Chondrocyte (in vitro differentiated cells): ENCODE data around the gene NDUFS6. TPM values are rescaled to one million over a fixed set of nuclear protein-coding genes. Genes with fewer than 3 reads are reported as not detected.

Experiments
- DNase-seq: peaks from one replicate; pipeline ENCODE4 v3.0.0; 2021; ENCODE audit warnings: mixed read lengths, low spot score
- H3K27ac Mint-ChIP-seq: one replicate; pipeline ENCODE4 v1.8.0; 2021; ENCODE audit warnings: mild to moderate bottlenecking, moderate library complexity, mixed read lengths; ENCODE audit not compliant: unreplicated experiment
- H3K27me3 Mint-ChIP-seq: 2 replicates; pipeline ENCODE4 v1.8.0; 2021; ENCODE audit warnings: low read depth, mixed read lengths
- H3K36me3 Mint-ChIP-seq: 2 replicates; pipeline ENCODE4 v1.8.0; 2021; ENCODE audit warnings: low read depth, mixed read lengths
- H3K4me1 Mint-ChIP-seq: 2 replicates; pipeline ENCODE4 v1.8.0; 2021; ENCODE audit warnings: low read depth, mild to moderate bottlenecking, mixed read lengths
- H3K4me3 Mint-ChIP-seq: one replicate; pipeline ENCODE4 v1.8.0; 2021; ENCODE audit warnings: mild to moderate bottlenecking, moderate library complexity, mixed read lengths; ENCODE audit not compliant: unreplicated experiment
- H3K9me3 Mint-ChIP-seq: 2 replicates; pipeline ENCODE4 v1.8.0; 2021; ENCODE audit warnings: low read depth, mixed read lengths
- total RNA-seq: library from RNA; stranded (reverse); gene quantifications from 3 replicates; pipeline ENCODE4 v1.2.1, GENCODE V29; 2021
- TF ChIP-seq, protein P1 (sequence below): fragments of 200-600 bp; sonication (generic); IDR thresholded peaks from 2 replicates; pipeline ENCODE4 v1.5.0; 2021; ENCODE audit warnings: antibody characterized with exemption, mild to moderate bottlenecking, moderate library complexity

The NDUFS6 gene
- total RNA-seq, 1 donor from 2014 or later, result 25.7 TPM

DNA sequence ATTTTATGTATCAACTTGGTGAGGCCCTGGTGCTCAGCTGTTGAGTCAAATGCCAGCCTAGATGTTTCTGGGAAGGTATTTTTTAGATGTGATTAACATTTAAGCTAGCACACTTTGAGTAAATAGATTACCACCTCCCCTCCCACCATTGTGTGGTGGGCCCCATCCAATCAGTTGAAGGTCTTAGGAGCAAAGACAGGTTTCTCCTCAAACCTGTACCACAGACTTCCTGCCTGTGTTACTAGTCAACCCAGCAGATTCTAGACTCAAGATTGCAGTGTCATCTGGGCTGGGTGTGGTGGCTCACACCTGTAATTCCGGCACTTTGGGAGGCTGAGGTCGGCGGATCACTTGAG lies 35.3 kb upstream of the NDUFS6 start:
- Mint-ChIP-seq H3K27me3 (peaks cover 29% of the 10 kb centered on the region), H3K4me1 (peaks cover 2% of the 10 kb centered on the region), H3K27ac (no peak overlapping the region), H3K36me3 (no peaks in the 10 kb centered on the region), H3K4me3 (no peak overlapping the region), H3K9me3 (no peaks in the 10 kb centered on the region)
- TF ChIP-seq, protein P1, sequence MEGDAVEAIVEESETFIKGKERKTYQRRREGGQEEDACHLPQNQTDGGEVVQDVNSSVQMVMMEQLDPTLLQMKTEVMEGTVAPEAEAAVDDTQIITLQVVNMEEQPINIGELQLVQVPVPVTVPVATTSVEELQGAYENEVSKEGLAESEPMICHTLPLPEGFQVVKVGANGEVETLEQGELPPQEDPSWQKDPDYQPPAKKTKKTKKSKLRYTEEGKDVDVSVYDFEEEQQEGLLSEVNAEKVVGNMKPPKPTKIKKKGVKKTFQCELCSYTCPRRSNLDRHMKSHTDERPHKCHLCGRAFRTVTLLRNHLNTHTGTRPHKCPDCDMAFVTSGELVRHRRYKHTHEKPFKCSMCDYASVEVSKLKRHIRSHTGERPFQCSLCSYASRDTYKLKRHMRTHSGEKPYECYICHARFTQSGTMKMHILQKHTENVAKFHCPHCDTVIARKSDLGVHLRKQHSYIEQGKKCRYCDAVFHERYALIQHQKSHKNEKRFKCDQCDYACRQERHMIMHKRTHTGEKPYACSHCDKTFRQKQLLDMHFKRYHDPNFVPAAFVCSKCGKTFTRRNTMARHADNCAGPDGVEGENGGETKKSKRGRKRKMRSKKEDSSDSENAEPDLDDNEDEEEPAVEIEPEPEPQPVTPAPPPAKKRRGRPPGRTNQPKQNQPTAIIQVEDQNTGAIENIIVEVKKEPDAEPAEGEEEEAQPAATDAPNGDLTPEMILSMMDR, result no peak
- DNase-seq, result no peak

GRCh38 chr5:1767524-1768282 lies 33.5 kb upstream of the NDUFS6 start:
- Mint-ChIP-seq H3K36me3 (no peaks in the 10 kb centered on the region), H3K27me3 (peaks cover 27% of the 10 kb centered on the region), H3K9me3 (no peaks in the 10 kb centered on the region), H3K4me1 (peaks cover 2% of the 10 kb centered on the region), H3K27ac (no peak overlapping the region), H3K4me3 (no peak overlapping the region)
- DNase-seq, result peak; percentile 77
- TF ChIP-seq, protein P1, result no peak

- TF ChIP-seq, protein P1, result no peak
- Mint-ChIP-seq H3K36me3 (no peaks in the 10 kb centered on the region), H3K27me3 (peaks cover 28% of the 10 kb centered on the region), H3K27ac (no peak overlapping the region), H3K4me3 (no peak overlapping the region), H3K4me1 (peaks cover 2% of the 10 kb centered on the region), H3K9me3 (no peaks in the 10 kb centered on the region)
- DNase-seq, result peak; percentile 85
These were observed 32.8 kb upstream of the NDUFS6 start for GRCh38 chr5:1768283-1769000.

DNA sequence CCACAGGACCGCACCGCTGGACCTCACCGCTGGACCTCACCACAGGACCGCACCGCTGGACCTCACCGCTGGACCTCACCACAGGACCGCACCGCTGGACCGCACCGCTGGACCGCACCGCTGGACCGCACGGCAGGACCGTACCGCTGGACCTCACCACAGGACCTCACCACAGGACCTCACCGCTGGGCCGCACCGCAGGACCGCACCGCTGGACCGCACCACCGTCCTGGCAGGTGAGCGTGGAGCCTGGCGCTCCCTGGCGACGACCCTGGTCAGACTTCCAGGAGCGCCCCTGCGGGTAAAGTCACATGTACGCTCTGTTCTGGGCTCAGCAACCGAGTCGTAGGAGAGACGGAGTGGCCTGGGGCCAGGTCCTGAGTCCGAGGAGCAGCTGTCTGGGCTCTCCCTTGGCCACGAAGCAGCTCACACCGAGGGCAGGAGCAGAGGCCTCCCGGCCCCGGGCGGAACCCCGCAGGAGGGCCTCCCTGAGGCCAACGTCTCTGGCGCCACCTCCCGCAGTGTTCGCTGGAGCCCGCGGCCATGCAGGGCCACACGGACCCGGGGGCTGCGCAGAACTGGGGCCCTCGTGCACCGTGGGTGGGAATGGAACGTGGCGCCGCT lies 32.1 kb upstream of the NDUFS6 start:
- Mint-ChIP-seq H3K4me1 (no peaks in the 10 kb centered on the region), H3K27ac (no peak overlapping the region), H3K4me3 (no peak overlapping the region)

More for the DNA sequence above, 32.1 kb upstream of the NDUFS6 start:
- DNase-seq, result peak; percentile 81
- no peaks in the 10 kb centered on the region for H3K36me3 Mint-ChIP-seq
- TF ChIP-seq, protein P1, result no peak
- peaks cover 26% of the 10 kb centered on the region for H3K27me3 Mint-ChIP-seq
- no peaks in the 10 kb centered on the region for H3K9me3 Mint-ChIP-seq
